H1 (cell line): ENCODE results near the gene LTB. TPM values are rescaled to one million over a fixed set of nuclear protein-coding genes. Genes with fewer than 3 reads are reported as not detected.

Experiments
- CTCF ChIA-PET: fragments of 300-600 bp; sonication (Branson Sonifier 250); formaldehyde crosslinking; loops from one replicate; lab custom pipeline; 2021; ENCODE audit not compliant: partially characterized antibody; lab: Charles Lee
- POLR2A ChIA-PET: fragments of 300-600 bp; sonication (Branson Sonifier 250); formaldehyde crosslinking; loops from one replicate; lab custom pipeline; 2021; ENCODE audit warnings: inconsistent platforms; ENCODE audit not compliant: partially characterized antibody; lab: Charles Lee
- DNase-seq, 2 experiments: peaks; one replicate each; pipeline versions ENCODE4 v3.0.0 to v3.0.0-alpha.2; 2010 to 2022; ENCODE audit warnings: low spot score in 2 of 2, low read depth in 1 of 2, mixed read lengths in 1 of 2
- FAIRE-seq: peaks from 2 replicates; lab custom pipeline; 2011; peaks lifted over from hg19 to GRCh38; lab: Jason Lieb, UNC
- H2AFZ ChIP-seq: 2 replicates; pipeline ENCODE4 v1.8.1; 2012; ENCODE audit warnings: low read length, inconsistent platforms
- H2AK5ac ChIP-seq: 2 replicates; pipeline ENCODE4 v1.6.1; 2013; ENCODE audit warnings: low read depth, low read length
- H2BK120ac ChIP-seq: replicated peaks from 2 replicates; pipeline ENCODE3; 2013; ENCODE audit warnings: low read depth, low read length, inconsistent platforms
- H2BK12ac ChIP-seq: 2 replicates; pipeline ENCODE4 v1.6.1; 2013; ENCODE audit warnings: low read depth, low read length
- H2BK15ac ChIP-seq: 2 replicates; pipeline ENCODE4 v1.6.1; 2013; ENCODE audit warnings: low read length
- H2BK20ac ChIP-seq: 2 replicates; pipeline ENCODE4 v1.6.1; 2013; ENCODE audit warnings: low read length
- H2BK5ac ChIP-seq: 2 replicates; pipeline ENCODE4 v1.6.1; 2013; ENCODE audit warnings: low read depth, low read length
- H3K14ac ChIP-seq: 2 replicates; pipeline ENCODE4 v1.6.1; 2013; ENCODE audit warnings: inconsistent platforms; ENCODE audit not compliant: insufficient read length
- H3K18ac ChIP-seq: 2 replicates; pipeline ENCODE4 v1.6.1; 2013; ENCODE audit warnings: low read length; ENCODE audit errors: extremely low read depth
- H3K23ac ChIP-seq: 2 replicates; pipeline ENCODE4 v1.6.1; 2013; ENCODE audit warnings: inconsistent platforms; ENCODE audit not compliant: insufficient read length
- H3K23me2 ChIP-seq: 2 replicates; pipeline ENCODE4 v1.6.1; 2013; ENCODE audit warnings: low read depth, low read length
- H3K27ac ChIP-seq: 2 replicates; pipeline ENCODE4 v1.6.1; 2011; ENCODE audit warnings: low read depth, low read length, inconsistent platforms
- H3K27me3 ChIP-seq, 4 experiments: replicated peaks in 1 of 4; 1 replicate in 1 of 4; 2 replicates in 3 of 4; pipeline versions ENCODE4 v1.6.1 to v1.8.1; 2011 to 2013; ENCODE audit warnings: low read length in 3 of 4, mild to moderate bottlenecking in 3 of 4, inconsistent platforms in 2 of 4, mixed read lengths in 2 of 4, moderate library complexity in 1 of 4; ENCODE audit not compliant: control insufficient read depth in 3 of 4, insufficient read depth in 3 of 4; ENCODE audit errors: extremely low read depth in 1 of 4
- H3K36me3 ChIP-seq, 4 experiments: 2 replicates each; pipeline versions ENCODE4 v1.6.1 to v1.8.1; 2011 to 2013; ENCODE audit warnings: mild to moderate bottlenecking in 4 of 4, low read length in 3 of 4, moderate library complexity in 2 of 4, control low read depth in 1 of 4, inconsistent platforms in 1 of 4; ENCODE audit not compliant: insufficient read depth in 4 of 4, control insufficient read depth in 2 of 4
- H3K4ac ChIP-seq: replicated peaks from 2 replicates; pipeline ENCODE3; 2013; ENCODE audit warnings: low read length, low read depth, mixed read lengths, inconsistent platforms; ENCODE audit not compliant: insufficient read length
- H3K4me1 ChIP-seq, 4 experiments: replicated peaks in 1 of 4; 1 replicate in 1 of 4; 2 replicates in 3 of 4; pipeline versions ENCODE4 v1.6.1 to v1.8.1; 2011 to 2013; ENCODE audit warnings: low read length in 3 of 4, inconsistent platforms in 2 of 4, mixed read lengths in 1 of 4; ENCODE audit not compliant: insufficient read depth in 4 of 4, control insufficient read depth in 3 of 4
- H3K4me2 ChIP-seq, 2 experiments: 2 replicates each; pipeline versions ENCODE4 v1.6.1 to v1.8.1; 2011 to 2013; ENCODE audit warnings: low read depth in 2 of 2, low read length in 2 of 2, control low read depth in 1 of 2, inconsistent platforms in 1 of 2, mild to moderate bottlenecking in 1 of 2; ENCODE audit not compliant: insufficient read depth in 1 of 2
- H3K4me3 ChIP-seq, 4 experiments: fragments of 200-600, 300-600 bp in 1 of 4; sonication (generic), shearing (Covaris generic), sonication (Bioruptor Twin) in 1 of 4; 2 replicates each; pipeline versions ENCODE4 v1.5.1 to v1.8.1; 2011 to 2016; ENCODE audit warnings: low read length in 4 of 4, low read depth in 3 of 4, control low read depth in 2 of 4, inconsistent platforms in 2 of 4, mild to moderate bottlenecking in 2 of 4, mixed read lengths in 1 of 4, moderate library complexity in 1 of 4; ENCODE audit not compliant: insufficient read depth in 2 of 4; ENCODE audit errors: extremely low read depth in 1 of 4
- H3K56ac ChIP-seq: replicated peaks from 2 replicates; pipeline ENCODE3; 2013; ENCODE audit warnings: low read depth, mild to moderate bottlenecking, mixed read lengths, low read length, inconsistent platforms; ENCODE audit not compliant: insufficient read length
- H3K79me1 ChIP-seq: 2 replicates; pipeline ENCODE4 v1.6.1; 2013; ENCODE audit warnings: low read depth, low read length, control low read depth
- H3K79me2 ChIP-seq, 2 experiments: 2 replicates each; pipeline versions ENCODE4 v1.6.1 to v1.8.1; 2012 to 2013; ENCODE audit warnings: low read length in 2 of 2, mild to moderate bottlenecking in 2 of 2, inconsistent platforms in 1 of 2; ENCODE audit not compliant: insufficient read depth in 2 of 2, control insufficient read depth in 1 of 2
- H3K9ac ChIP-seq, 4 experiments: replicated peaks in 1 of 4; 1 replicate in 1 of 4; 2 replicates in 3 of 4; pipeline versions ENCODE4 v1.6.1 to v1.8.1; 2011 to 2013; ENCODE audit warnings: low read depth in 3 of 4, low read length in 3 of 4, control low read depth in 2 of 4, mild to moderate bottlenecking in 2 of 4, moderate library complexity in 2 of 4, inconsistent platforms in 1 of 4; ENCODE audit errors: extremely low read depth in 1 of 4
- H3K9me3 ChIP-seq, 2 experiments: 2 replicates each; pipeline versions ENCODE4 v1.6.1 to v1.8.1; 2012 to 2013; ENCODE audit warnings: mild to moderate bottlenecking in 2 of 2, moderate library complexity in 2 of 2, control low read depth in 1 of 2, inconsistent platforms in 1 of 2, low read depth in 1 of 2, low read length in 1 of 2, mixed read lengths in 1 of 2; ENCODE audit not compliant: insufficient read depth in 2 of 2
- H4K20me1 ChIP-seq, 2 experiments: replicated peaks in 1 of 2; 2 replicates each; pipeline versions ENCODE3 to v1.8.1; 2011 to 2013; ENCODE audit warnings: inconsistent platforms in 2 of 2, low read length in 2 of 2, mild to moderate bottlenecking in 1 of 2; ENCODE audit not compliant: insufficient read depth in 2 of 2, control insufficient read depth in 1 of 2
- H4K5ac ChIP-seq: 2 replicates; pipeline ENCODE4 v1.6.1; 2013; ENCODE audit warnings: low read length, low read depth, mixed read lengths, inconsistent platforms; ENCODE audit not compliant: insufficient read length
- H4K8ac ChIP-seq: 2 replicates; pipeline ENCODE4 v1.8.0; 2013; ENCODE audit warnings: mild to moderate bottlenecking, moderate library complexity, low read length, inconsistent platforms; ENCODE audit not compliant: insufficient read depth; ENCODE audit errors: extremely low read depth
- H4K91ac ChIP-seq: replicated peaks from 2 replicates; pipeline ENCODE3; 2013; ENCODE audit warnings: low read length, mixed read lengths, inconsistent platforms; ENCODE audit not compliant: insufficient read length
- BCL11A ChIP-seq, 2 experiments: IDR thresholded peaks; one replicate each; pipeline ENCODE4 v1.6.1; 2011; ENCODE audit warnings: low read depth in 2 of 2, low read length in 2 of 2, mild to moderate bottlenecking in 2 of 2
- CTCF ChIP-seq, 3 experiments: IDR thresholded peaks; 1 replicate in 2 of 3; 2 replicates in 1 of 3; pipeline versions ENCODE4 v1.5.1 to v1.6.1; 2011; ENCODE audit warnings: low read length in 3 of 3, mild to moderate bottlenecking in 3 of 3, inconsistent platforms in 2 of 3, low read depth in 1 of 3, moderate library complexity in 1 of 3; ENCODE audit not compliant: insufficient read depth in 1 of 3; ENCODE audit errors: control extremely low read depth in 1 of 3
- YY1 ChIP-seq: IDR thresholded peaks from 2 replicates; pipeline ENCODE4 v1.6.1; 2011; ENCODE audit warnings: low read depth, mild to moderate bottlenecking, low read length
- ZNF274 ChIP-seq: IDR thresholded peaks from 2 replicates; pipeline ENCODE4 v1.7.0; 2012; ENCODE audit warnings: low read length, borderline replicate concordance; ENCODE audit errors: extremely low read depth
- WGBS, 2 experiments: shearing (Covaris generic) in 1 of 2; methylation state at CpG; one replicate each; pipeline versions ENCODE4 v1.1.6 to v1.1.7; 2013 to 2015; ENCODE audit warnings: low lambda C conversion rate in 2 of 2, mixed read lengths in 2 of 2, inconsistent platforms in 1 of 2, low coverage in 1 of 2, missing lambda C conversion rate in 1 of 2; ENCODE audit not compliant: insufficient replicate concordance in 2 of 2, insufficient coverage in 1 of 2, insufficient read length in 1 of 2; ENCODE audit errors: extremely low coverage in 1 of 2, missing lambda C conversion rate in 1 of 2; 5-methylcytosine and 5-hydroxymethylcytosine counted together
- polyA plus RNA-seq, 7 experiments: library from polyadenylated mRNA; depleted of rRNA in 3 of 7; stranded (reverse) in 5 of 7; unstranded in 2 of 7; fragments of >200 nt in 5 of 7; fragments of 200-250 nt in 2 of 7; gene quantifications; 1 replicate in 5 of 7; 2 replicates in 1 of 7; 4 replicates in 1 of 7; pipeline versions ENCODE4 v1.2.1 to v1.2.3, GENCODE V29; 2011 to 2013; ENCODE audit warnings: missing spikeins in 2 of 7, mixed read lengths in 2 of 7
- total RNA-seq: library from RNA; stranded (reverse); fragmentation: NEBNext Ultra II Directional; extraction: Animal tissue kit (Norgen Biotek cat#: 25700); gene quantifications from 2 replicates; pipeline ENCODE4 v1.2.1, GENCODE V29; 2021

The LTB gene
- total and polyA plus RNA-seq, 2 of the 8 experiments (the other 6 are each of a cell fraction or from before 2014, with no cell fraction given): 0.43 to 0.47 TPM

GRCh38 chr6:31624070-31624469, 41.8 kb upstream of the LTB start:
- 97% methylated on average over 10 of the region's 10 CpGs; no CpG with 5 or more reads in 1 of the 2 experiments for WGBS, 2 experiments

More at GRCh38 chr6:31624070-31624469, 41.8 kb upstream of the LTB start:
- TF ChIP-seq YY1 (no peak), CTCF (IDR thresholded peaks at IDR 0.05; ENCODE audit: control extremely low read depth in 1 of 3, insufficient read depth in 1 of 3, low read depth in 1 of 3, low read length in 3 of 3) (no peak), ZNF274 (no peak), BCL11A (IDR thresholded peaks at IDR 0.05; ENCODE audit: low read depth in 2 of 2, low read length in 2 of 2) (no peak)
- H2AFZ ChIP-seq: no peak overlapping the region
- H2BK15ac ChIP-seq: no peak overlapping the region
- H3K79me2 ChIP-seq: peaks cover 24 to 46% of the 10 kb centered on the region in 2 experiments
- H4K5ac ChIP-seq: no peak overlapping the region
- H3K9ac ChIP-seq: no peak overlapping the region
- H2BK12ac ChIP-seq: no peak overlapping the region
- FAIRE-seq: no peak
- H3K4ac ChIP-seq: no peak overlapping the region
- no peaks in the 10 kb centered on the region for H3K9me3 ChIP-seq
- peak overlapping the region; percentile 59; the same call in 1 of the 2 replicates for H4K8ac ChIP-seq
- peaks cover 5% of the 10 kb centered on the region; the same call in 1 of the 2 replicates for H3K23me2 ChIP-seq
- H3K36me3 ChIP-seq: peaks cover 58 to 72% (median 62%) of the 10 kb centered on the region in 4 experiments
- H4K91ac ChIP-seq: no peak overlapping the region
- H3K79me1 ChIP-seq: peaks cover 15% of the 10 kb centered on the region; the same call in 1 of the 2 replicates
- no peak overlapping the region for H3K23ac ChIP-seq
- no peak overlapping the region for H3K4me3 ChIP-seq
- H4K20me1 ChIP-seq: peaks cover 4 to 21% of the 10 kb centered on the region in 2 experiments
- CTCF ChIA-PET: interaction anchor here (0.6 to 2.7 kb wide), 2 partner anchors 77 to 117 kb away, joined by 3 to 9 read pairs; partner anchors contain the start of genes ATP6V1G2 and NFKBIL1
- no peak overlapping the region for H2BK120ac ChIP-seq
- no peak overlapping the region for H3K56ac ChIP-seq
- no peak overlapping the region for H3K14ac ChIP-seq
- no peak overlapping the region for H3K27ac ChIP-seq
- no peak overlapping the region for H2AK5ac ChIP-seq
- peaks cover 0 to 2% (median 0%) of the 10 kb centered on the region in 4 experiments; a peak in 1 of 7 replicates for H3K4me1 ChIP-seq
- H3K4me2 ChIP-seq: no peak overlapping the region
- no peaks in the 10 kb centered on the region for H3K27me3 ChIP-seq
- no peak overlapping the region for H2BK5ac ChIP-seq
- POLR2A ChIA-PET: interaction anchor here (0.6 to 34.9 kb wide), 6 partner anchors 15 to 92 kb away, joined by 3 to 883 read pairs (median 105); partner anchors contain the start of genes APOM, ATP6V1G2, BAG6 and C6orf47
- no peak overlapping the region for H3K18ac ChIP-seq
- H2BK20ac ChIP-seq: no peak overlapping the region
- no peak for DNase-seq
